GM19238 (cell line): Measurements from ENCODE around the gene AKAP7.
"Not testable (repeated sequence)": the region's sequence is repeated elsewhere in the genome, so short reads cannot be mapped to it uniquely, and the experiment has no call there.

Experiments used
- DNase-seq: peaks from one replicate; pipeline ENCODE4 v3.0.0; 2011; ENCODE audit warnings: low spot score; ENCODE audit not compliant: insufficient read length

Gene AKAP7

DNA sequence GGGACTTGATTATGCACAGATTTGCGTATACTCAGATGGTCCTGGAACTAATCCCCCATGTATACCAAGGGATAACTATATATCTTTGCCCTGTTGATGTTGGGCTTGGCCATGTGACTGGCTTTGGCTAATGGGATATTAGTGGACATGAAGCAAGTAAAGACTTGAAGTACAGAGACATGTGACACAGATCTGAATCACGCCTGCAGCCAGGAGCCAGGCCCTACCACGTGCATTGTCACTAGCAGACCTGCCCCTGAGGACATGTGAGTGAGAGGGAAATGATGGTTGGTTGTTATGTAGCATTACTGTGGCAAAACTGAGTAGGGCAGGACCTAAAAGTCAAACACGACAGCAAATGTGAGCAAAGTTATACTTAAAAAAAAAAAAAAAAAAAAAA, 155.7 kb downstream of the AKAP7 start:
- DNase-seq, result no peak

DNA sequence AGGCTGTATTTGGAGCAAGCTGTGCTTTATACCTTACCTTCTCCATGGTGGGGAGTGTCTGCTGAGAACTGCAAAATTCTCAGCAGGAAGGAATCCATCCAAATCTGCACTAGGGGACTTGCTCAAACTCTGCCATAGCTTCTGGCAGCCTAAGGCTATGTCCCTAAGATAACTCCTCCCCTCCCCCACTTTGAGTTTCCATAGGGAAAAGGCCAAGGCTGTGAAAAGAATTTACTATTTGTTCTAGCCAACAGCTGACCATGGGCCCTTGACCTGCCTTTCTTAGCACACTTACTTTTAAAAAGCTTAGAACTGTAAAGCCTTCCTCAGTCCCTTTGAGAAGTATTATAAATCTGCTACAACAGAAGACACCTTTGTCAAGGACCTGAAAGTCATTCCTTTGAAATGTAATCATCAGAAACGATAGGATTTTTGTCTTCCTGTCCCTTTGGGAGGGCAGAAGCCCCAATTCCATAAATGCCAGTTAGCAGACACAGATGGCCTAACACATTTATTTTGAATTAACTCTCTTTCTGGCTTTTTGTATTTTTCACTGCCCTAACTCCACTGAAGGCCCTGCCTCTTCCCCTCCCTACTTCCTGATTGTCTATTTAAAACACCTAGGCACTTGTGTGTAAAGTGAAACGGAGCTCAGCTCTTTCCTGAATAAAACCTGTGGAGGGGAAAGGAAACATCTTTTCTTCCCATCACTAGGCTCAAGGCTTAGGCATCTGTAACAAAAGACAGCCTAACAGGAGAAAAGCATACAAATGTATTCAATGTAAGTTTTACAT, 157.1 kb downstream of the AKAP7 start:
- no peak for DNase-seq

DNA sequence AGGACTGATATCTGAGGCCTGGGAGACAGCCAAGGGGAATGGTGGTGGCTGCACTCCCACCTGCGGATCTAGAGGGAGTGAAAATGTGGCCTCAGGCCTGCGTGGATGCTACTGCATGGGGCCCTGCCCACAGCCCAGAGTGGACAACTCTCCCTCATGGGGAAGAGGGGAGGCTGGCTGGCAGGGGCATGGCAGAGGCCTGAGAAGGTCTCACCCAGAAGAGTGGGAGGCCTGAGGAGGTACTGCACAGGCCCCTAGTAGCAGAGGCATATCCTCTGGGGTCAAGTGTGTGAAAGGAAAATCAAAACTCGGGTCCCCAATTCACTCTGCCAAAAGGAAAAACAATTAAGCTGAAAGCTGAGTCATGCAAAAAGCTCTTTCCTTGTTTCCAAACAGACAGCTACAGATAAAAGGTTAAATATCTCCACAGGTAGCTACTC, 158.2 kb downstream of the AKAP7 start:
- no peak for DNase-seq

DNA sequence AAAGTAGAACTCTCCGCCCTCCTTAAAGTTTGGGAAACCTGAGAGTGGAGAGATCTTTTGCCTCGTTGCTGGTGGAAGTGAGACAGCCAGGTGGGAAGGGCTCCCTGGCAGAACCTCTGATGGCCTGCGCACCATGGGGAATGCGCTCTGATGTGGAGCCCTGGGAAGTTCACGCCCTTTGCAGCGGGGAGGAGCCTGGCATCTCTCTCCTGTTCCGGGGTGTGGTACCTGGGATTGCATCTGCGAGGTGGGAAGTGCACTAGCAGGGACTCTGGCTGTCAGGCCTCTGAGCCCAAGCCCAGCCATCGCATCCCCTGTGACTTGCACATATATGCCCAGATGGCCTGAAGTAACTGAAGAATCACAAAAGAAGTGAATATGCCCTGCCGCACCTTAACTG, 159.8 kb downstream of the AKAP7 start:
- no peak for DNase-seq

DNA sequence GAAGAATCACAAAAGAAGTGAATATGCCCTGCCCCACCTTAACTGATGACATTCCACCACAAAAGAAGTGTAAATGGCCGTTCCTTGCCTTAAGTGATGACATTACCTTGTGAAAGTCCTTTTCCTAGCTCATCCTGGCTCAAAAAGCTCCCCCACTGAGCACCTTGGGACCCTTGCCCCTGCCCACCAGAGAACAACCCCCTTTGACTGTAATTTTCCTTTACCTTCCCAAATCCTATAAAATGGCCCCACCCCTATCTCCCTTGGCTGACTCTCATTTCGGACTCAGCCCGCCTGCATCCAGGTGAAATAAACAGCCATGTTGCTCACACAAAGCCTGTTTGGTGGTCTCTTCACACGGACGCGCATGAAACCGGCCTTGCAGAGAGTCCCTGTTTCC, 165.6 kb downstream of the AKAP7 start:
- not testable (repeated sequence) for DNase-seq

DNA sequence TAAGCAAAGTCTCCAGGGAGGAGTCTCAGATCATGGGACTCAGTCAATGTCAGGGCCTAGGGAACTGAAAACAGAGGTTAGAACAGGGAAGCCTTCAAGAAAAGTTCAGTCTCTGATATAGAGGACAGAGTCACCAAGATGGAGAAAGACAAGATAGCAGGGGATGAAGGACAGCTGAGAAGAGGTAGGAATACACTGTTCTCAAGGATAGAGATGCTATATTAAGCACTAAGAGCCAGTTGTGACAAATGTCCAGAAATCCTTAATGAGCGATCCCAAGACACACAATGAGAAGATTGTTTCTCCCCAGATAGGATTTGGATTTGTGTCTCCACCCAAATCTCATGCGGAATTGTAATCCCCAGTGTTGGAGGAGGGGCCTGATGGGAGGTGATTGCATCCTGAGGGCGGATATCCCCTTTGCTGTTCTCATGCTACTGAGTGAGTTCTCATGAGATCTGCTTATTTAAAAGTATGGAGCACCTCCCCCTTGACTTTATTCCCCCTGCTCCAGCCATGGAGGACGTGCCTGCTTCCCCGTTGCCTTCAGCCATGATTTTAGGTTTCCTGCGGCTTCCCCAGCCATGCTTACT, 168.2 kb downstream of the AKAP7 start:
- no peak for DNase-seq

DNA sequence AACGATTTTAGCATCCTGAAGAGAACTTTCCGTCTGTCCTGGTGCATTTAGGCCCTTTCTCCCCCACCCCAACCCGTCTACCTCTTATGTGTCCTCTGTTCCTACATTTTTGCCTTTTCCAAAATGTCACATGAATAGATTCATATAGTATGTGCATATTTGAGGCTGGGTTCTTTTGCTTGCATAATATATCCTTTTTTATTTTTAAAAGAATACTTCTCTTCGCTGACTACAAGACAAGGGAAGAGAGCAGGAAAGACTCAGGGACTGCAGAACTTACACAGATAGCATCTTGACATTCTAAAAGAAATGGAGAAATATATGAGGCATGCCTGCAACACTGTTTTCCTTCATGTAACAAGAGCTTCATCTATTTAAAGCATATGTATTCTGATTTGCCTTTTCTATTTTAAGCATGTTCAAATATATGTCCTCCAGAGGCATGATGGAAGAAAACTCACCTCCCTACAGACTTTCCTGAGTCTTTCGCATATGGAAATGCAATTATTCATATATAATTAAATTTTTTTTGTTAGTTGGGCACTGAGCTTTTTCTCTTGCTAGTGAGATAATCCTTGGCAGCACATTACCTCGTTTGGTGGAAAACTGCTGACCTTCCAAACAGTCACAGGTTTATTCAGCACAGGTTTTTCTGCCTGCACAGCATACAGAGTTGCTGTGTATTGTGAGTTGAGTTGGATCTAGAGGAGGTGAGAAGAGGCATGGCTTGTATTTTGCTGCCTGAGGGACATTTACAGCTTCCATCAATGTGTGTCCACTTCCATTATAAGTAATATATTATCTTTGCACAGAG, 170.0 kb downstream of the AKAP7 start:
- DNase-seq, result no peak

DNA sequence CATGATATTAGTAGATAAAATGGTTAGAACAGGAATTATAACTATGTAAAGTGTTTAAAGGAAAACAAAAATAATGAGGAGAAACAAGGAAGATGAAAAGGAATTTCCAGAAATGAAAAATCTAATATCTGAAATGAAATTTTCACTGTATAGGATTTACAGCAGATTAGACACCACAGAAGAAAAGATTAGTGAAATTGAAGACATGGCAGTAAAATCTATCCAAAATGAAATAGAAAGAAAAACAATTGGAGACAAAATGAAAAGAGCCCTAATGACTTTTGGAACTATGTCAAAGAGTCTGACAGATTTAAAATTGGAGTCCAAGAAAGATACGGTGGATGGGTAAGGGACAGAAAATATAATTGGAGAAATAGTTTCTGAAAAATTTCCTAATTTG, 174.2 kb downstream of the AKAP7 start:
- no peak for DNase-seq

DNA sequence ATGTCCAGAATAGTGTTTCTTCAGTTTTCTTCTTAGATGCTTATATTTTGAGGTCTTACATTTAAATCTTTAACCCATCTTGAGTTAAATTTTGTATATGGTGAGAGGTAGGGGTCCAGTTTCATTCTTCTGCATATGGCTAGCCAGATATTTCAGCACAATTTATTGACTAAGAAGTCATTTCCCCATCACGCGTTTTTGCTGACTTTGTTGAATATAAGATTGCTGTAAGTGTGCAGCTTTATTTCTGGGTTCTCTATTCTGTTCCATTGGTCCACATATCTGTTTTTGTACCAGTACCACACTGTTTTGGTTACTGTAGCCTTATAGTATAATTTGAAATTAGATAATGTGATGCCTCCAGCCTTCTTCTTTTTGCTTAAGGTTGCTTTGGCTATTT, 179.6 kb downstream of the AKAP7 start:
- no peak for DNase-seq

DNA sequence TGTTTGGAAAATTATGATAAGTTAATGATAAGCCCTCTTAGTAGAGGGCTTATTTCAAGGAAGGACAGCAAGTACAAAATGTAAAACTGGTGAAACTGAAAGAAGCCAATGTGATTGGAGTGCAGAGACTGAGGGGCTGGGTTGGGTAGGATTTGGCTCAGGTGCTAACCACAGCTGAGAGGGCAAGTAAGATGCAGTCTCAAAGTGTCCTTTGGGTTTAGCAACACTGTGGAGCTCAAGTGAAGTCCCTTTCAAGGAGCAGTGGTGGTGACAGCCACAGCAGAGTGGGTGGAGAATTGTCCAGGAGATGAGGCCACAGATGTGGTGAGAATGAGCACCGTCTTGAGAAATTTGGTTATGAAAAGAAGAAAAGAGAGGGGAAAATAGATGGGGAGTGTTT, 181.4 kb downstream of the AKAP7 start:
- DNase-seq, result no peak

DNA sequence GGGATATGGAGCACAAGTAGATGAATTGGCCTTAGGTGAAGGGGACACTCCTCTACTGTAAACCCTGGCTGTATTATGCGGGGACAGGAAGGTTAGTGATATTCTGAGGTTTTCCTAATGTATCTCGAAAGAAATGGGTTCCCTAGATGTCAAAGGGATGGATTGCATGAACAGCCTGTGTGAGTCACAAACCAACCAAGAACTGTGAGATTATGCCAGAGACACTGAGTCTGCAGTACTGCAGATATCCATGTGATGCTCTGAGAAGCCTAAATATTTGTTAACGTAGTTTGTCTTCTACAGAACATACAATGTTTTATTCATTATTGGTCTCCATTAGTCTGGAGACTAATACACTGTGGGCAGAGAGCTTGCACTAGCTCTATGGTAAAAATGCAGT, 182.2 kb downstream of the AKAP7 start:
- no peak for DNase-seq

DNA sequence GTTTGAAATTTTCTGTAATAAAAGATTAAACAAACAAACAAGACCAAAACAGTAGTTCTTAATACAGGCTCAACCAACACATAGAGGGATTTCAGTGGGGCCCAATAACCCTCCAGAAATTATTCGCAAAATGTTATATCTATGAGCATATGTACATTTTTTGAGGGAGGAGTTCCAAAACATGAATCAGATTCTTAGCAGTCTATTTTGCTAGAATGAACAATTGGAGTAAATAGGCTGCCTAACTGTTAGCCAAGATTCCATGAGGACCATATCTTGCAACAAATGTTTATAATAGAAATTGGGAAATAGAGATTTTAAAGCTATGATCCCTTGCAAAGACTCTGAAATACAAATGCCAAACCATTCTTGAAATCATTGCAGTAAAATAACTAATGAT, 186.3 kb downstream of the AKAP7 start:
- DNase-seq, result no peak

DNA sequence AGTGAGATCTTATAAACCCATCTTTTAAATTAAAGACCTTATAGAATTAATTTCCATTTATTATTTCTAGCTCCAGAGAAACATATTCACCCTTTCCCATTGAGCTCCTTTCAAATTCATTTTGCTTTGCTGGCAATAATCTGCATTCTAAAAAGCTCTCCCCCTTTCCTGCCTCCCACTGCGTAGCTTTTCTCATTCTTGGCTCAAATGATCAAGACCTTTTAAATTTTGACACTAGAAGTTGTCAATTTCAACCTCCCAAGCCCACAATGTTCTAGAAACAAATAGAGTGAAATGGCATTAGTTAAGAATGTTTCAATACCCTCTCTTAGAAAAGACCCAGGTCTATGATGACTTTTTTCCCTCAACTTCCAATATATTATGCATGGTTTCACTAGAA, 186.9 kb downstream of the AKAP7 start:
- DNase-seq, result no peak

DNA sequence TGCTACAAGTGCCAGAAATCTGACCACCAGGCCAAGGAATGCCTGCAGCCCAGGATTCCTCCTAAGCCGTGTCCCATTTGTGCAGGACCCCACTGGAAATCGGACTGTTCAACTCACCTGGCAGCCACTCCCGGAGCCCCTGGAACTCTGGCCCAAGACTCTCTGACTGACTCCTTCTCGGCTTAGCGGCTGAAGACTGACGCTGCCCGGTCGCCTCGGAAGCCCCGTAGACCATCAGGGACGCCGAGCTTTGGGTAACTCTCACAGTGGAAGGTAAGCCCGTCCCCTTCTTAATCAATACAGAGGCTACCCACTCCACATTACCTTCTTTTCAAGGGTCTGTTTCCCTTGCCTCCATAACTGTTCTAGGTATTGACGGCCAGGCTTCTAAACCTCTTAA, 190.4 kb downstream of the AKAP7 start:
- not testable (repeated sequence) for DNase-seq

DNA sequence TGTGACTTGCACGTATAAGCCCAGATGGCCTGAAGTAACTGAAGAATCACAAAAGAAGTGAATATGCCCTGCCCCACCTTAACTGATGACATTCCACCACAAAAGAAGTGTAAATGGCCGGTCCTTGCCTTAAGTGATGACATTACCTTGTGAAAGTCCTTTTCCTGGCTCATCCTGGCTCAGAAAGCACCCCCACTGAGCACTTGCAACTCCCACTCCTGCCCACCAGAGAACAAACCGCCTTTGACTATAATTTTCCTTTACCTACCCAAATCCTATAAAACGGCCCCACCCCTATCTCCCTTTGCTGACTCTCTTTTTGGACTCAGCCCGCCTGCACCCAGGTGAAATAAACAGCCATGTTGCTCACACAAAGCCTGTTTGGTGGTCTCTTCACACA, 193.5 kb downstream of the AKAP7 start:
- DNase-seq, result not testable (repeated sequence)

DNA sequence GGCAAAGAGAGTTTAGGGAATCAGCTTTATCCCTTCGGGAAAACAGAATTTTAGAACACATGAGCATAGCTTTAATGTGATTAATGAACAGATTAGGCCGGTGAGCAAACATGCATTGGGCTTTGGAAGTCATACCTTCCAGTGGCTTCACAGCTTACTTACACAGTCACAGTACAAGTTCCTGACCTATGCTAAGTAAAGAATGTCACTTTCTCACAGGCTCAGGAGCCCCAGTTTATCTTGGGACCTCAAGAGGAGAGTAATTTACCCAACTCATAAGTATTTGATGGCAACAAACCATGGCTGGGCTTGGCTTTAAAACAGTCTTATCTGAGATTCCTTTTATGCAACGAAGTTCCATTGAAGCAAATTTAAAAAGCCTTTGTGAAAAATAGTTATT, 195.9 kb downstream of the AKAP7 start:
- DNase-seq, result no peak

DNA sequence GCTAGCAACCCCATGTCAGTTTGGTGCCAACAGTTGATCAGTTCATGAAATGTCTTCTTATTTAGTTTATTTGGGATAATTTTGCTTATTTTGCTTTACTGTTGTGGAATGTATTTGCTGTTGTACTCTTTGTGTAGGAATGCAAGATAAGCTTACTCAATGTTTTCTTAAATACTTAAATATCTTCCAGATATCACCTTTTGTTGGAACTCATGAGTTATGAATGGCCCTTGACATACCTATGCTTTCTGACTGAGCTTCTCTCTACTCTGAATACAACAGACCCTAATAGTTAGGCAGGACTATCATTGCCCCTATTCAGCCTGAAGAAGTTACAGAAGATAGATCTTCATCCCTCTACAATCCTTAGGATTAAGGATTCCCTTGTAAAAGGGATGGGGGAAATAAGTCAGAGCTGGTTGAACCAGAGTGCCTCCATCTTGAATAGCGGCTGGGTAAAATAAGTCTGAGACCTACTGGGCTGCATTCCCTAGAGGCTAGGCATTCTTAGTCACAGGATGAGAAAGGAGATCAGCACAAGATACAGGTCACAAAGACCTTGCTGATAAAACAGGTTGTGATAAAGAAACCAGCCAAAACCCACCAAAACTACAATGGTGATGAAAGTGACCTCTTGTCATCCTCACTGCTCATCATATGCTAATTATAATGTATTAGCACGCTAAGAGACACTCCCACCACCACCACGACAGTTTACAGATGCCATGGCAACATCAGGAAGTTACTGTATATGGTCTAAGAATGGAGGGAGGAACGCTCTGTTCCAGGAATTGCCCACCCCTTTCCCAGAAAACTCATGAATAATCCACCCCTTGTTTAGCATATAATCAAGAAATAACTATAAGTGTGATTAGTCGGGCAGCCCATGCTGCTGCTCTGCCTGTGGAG, 196.9 kb downstream of the AKAP7 start:
- no peak for DNase-seq
